HFFc6 (cell line): ENCODE measurements around the gene GDPD5. TPM values are rescaled to one million over a fixed set of nuclear protein-coding genes. Genes with fewer than 3 reads are reported as not detected.

Experiments
- DNase-seq: peaks from one replicate; pipeline ENCODE4 v3.0.0-alpha.2; 2018
- H3K27ac Mint-ChIP-seq: 2 replicates; pipeline ENCODE4 v1.8.0; 2020; ENCODE audit warnings: mild to moderate bottlenecking, mixed read lengths
- H3K27me3 Mint-ChIP-seq: 2 replicates; pipeline ENCODE4 v1.8.0; 2021; ENCODE audit warnings: mild to moderate bottlenecking, moderate library complexity, mixed read lengths; ENCODE audit not compliant: insufficient read depth
- H3K36me3 Mint-ChIP-seq: 2 replicates; pipeline ENCODE4 v1.8.0; 2021; ENCODE audit warnings: low read depth, mixed read lengths
- H3K4me1 Mint-ChIP-seq: 2 replicates; pipeline ENCODE4 v1.8.0; 2020; ENCODE audit warnings: low read depth, mixed read lengths
- H3K4me3 Mint-ChIP-seq: 2 replicates; pipeline ENCODE4 v1.8.0; 2020; ENCODE audit warnings: mild to moderate bottlenecking, moderate library complexity, mixed read lengths
- H3K9me3 Mint-ChIP-seq: 2 replicates; pipeline ENCODE4 v1.8.0; 2020; ENCODE audit warnings: mild to moderate bottlenecking, mixed read lengths
- total RNA-seq, 6 experiments: library from RNA; stranded (reverse); fragmentation: NEBNext Ultra II Directional; extraction: Animal tissue kit (Norgen Biotek cat#: 25700); gene quantifications; 2 replicates in 1 of 6; 3 replicates in 5 of 6; pipeline ENCODE4 v1.2.3, GENCODE V29; 2021
- TF ChIP-seq, protein P1 (sequence below): fragments of 200-600 bp; sonication (generic); IDR thresholded peaks from 2 replicates; pipeline ENCODE4 v1.5.0; 2021; ENCODE audit warnings: antibody characterized with exemption, mild to moderate bottlenecking

Gene GDPD5
- total RNA-seq, 6 experiments from 2014 or later = 2.5 to 5.7 (median 4.2) TPM

DNA sequence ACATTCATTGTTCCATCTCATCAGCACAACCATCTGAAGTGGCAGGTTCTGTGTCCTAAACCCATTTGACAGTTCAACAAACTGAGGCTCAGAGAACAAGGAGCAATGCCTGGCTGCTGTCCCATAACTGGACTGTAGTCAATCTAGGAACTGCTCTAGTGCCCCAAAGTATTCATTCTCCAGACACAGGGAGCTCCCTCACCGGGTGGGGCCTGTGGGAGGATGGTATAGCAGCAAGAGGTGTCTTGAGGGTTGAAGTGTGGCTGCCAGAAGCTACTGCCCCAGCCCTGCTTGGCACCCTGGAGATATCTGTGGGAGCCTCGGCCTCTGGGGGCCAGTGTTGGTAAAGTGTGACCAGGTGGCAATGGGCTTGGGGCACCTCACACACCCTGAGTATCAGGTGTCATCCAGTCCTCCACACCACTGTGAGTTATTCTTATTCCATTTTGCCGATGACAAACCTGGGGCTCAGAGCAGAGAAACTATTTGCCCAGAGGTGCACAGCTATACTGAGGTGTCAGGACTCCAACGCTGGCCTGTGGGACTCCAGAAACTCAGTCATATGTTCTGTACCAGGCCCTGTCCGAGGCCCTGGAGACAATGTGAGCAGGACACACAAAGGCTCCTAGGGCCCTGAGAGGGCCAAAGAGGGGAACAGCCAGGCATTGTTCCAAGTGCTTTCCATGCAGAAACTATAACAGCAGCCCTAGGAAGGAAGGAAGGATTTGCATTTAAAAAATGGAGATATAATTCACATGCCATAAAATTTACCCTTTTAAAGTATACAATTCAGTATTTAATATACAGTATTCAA is 46.8 kb downstream of the GDPD5 start:
- peaks cover 23% of the 10 kb centered on the region for H3K4me1 Mint-ChIP-seq
- peaks cover 7% of the 10 kb centered on the region for H3K27me3 Mint-ChIP-seq
- no peaks in the 10 kb centered on the region for H3K36me3 Mint-ChIP-seq
- no peak overlapping the region for H3K27ac Mint-ChIP-seq
- H3K4me3 Mint-ChIP-seq = no peak overlapping the region
- H3K9me3 Mint-ChIP-seq = no peaks in the 10 kb centered on the region
- TF ChIP-seq, protein P1, sequence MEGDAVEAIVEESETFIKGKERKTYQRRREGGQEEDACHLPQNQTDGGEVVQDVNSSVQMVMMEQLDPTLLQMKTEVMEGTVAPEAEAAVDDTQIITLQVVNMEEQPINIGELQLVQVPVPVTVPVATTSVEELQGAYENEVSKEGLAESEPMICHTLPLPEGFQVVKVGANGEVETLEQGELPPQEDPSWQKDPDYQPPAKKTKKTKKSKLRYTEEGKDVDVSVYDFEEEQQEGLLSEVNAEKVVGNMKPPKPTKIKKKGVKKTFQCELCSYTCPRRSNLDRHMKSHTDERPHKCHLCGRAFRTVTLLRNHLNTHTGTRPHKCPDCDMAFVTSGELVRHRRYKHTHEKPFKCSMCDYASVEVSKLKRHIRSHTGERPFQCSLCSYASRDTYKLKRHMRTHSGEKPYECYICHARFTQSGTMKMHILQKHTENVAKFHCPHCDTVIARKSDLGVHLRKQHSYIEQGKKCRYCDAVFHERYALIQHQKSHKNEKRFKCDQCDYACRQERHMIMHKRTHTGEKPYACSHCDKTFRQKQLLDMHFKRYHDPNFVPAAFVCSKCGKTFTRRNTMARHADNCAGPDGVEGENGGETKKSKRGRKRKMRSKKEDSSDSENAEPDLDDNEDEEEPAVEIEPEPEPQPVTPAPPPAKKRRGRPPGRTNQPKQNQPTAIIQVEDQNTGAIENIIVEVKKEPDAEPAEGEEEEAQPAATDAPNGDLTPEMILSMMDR = no peak
- no peak for DNase-seq

DNA sequence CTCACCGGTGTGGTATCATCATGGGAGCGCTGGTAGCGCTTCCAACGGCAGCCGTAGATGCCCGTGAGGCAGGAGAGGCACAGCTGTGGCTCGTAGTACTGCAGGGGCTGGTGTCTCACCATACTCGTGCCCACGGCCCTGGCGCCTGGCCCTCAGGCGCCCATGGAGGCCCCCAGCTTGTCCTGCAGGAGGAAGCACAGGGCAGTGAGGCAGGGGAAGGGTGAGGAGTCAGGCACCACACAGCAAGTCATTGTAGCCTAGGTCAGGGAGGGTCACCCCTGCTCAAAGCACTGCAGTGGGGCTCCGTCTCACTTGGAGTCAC is 48.2 kb downstream of the GDPD5 start:
- Mint-ChIP-seq H3K27me3 (peaks cover 11% of the 10 kb centered on the region), H3K27ac (no peak overlapping the region), H3K4me3 (no peak overlapping the region), H3K36me3 (no peaks in the 10 kb centered on the region), H3K4me1 (peaks cover 24% of the 10 kb centered on the region), H3K9me3 (no peaks in the 10 kb centered on the region)
- no peak for DNase-seq
- TF ChIP-seq, protein P1 = no peak

DNA sequence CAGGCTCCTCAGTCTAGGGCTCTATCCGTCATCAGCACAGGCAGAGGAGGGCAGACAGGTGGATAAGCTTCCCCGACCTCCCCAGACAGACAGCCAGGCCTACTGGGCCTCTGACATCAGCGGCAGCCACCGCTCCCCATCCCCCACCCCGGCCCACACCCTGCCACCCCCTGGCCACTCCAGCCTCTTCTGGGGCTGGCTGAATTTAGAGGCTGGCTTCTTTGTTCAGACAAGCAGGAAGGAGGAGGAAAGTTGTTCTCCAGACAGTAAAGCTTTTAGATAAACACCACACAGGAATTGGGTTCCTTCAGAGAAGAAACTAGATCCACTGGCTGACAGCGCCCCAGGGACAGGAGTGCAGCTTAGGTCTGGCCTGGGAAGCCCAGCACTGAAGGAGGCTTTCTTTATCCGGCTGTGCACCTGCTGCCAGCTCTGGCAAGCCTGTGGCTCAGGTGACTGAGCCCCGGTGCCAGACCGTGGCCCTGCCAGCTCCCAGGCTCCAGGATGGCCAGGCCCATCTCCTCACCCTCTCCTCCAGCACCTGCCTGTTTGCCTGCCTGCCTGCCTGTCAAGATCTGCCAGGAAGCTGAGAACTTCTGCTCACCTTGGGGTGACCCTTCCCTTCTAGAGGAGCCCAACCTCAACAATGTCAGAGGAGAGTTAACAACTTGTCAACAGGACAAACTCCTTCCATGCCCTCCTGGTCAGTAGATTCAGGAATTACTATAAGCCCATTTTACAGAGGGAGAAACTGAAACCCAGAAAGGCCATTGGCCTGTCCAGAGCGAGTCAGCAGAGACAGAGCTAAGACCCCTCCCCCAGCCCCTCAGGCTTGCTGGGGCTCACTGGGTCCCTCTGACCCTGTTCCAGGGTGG is 48.8 kb downstream of the GDPD5 start:
- TF ChIP-seq, protein P1 = no peak
- Mint-ChIP-seq H3K9me3 (no peaks in the 10 kb centered on the region), H3K36me3 (no peaks in the 10 kb centered on the region), H3K4me1 (peaks cover 24% of the 10 kb centered on the region), H3K27me3 (peaks cover 7% of the 10 kb centered on the region), H3K4me3 (no peak overlapping the region), H3K27ac (no peak overlapping the region)
- no peak for DNase-seq

DNA sequence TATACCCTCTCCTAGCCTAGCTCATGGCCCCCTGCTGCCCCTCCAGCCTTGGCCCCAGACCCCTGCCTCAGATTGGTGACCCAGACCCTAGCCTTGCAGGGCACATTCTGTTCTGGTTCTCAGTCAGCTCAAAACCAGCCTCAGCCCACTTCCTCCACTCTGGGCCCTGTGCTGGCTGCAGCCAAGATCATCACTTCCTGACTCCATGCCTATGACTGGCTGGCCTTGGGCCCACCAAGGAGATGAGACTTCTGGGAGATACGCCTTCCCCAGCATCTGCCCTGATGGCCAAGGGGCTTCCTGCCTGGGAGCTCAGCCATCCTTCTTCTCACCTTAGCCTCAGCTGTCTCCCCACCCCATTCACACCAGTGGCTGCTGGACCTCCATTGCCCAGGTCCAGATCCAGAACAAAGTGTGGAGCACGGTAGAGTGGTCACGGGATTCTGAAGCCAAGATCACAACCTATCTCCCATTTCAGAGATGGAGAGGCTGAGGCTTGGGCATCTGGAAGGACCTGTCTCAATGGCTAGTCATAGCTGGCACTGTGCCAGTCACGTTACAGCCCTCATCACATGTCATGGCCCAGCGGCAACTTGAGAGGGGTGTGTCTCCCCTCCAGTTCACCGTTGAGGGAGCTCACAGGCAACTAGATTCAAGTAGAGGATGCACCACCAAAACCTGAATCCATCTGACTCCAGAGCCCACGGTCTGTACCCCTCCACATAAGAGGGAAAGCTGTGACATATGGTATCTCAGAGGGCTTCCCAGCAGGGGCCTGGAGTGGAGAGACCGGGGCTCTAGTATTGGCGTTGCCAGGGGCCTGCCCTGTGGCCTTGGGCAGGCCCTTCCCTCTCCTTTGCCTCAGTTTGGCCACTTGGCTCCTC is 49.7 kb downstream of the GDPD5 start:
- Mint-ChIP-seq H3K4me3 (no peak overlapping the region), H3K27me3 (peaks cover 8% of the 10 kb centered on the region), H3K27ac (peak overlapping the region; percentile 50), H3K36me3 (no peaks in the 10 kb centered on the region), H3K4me1 (peaks cover 24% of the 10 kb centered on the region), H3K9me3 (no peaks in the 10 kb centered on the region)
- TF ChIP-seq, protein P1 = no peak
- no peak for DNase-seq
